GM12891 (cell line): ENCODE results near the gene STIM1.

Experiments
- PAX5 ChIP-seq: IDR thresholded peaks from 2 replicates; pipeline ENCODE4 v1.6.1; 2011; ENCODE audit warnings: low read length, moderate library complexity, mild to moderate bottlenecking; ENCODE audit not compliant: insufficient read depth, severe bottlenecking
- POLR2A ChIP-seq: IDR thresholded peaks from 2 replicates; pipeline ENCODE4 v1.6.1; 2011; ENCODE audit warnings: low read depth, low read length, control low read depth
- POLR2AphosphoS5 ChIP-seq: IDR thresholded peaks from 2 replicates; pipeline ENCODE4 v1.6.1; 2011; ENCODE audit warnings: low read depth, low read length, control low read depth
- POU2F2 ChIP-seq: IDR thresholded peaks from 2 replicates; pipeline ENCODE4 v1.6.1; 2011; ENCODE audit warnings: low read depth, mild to moderate bottlenecking, control low read depth, low read length, moderate library complexity
- SPI1 ChIP-seq: IDR thresholded peaks from 2 replicates; pipeline ENCODE4 v1.6.1; 2011; ENCODE audit warnings: low read depth, low read length, control low read depth
- TAF1 ChIP-seq: IDR thresholded peaks from 2 replicates; pipeline ENCODE4 v1.6.1; 2011; ENCODE audit warnings: low read depth, low read length, control low read depth

DNA sequence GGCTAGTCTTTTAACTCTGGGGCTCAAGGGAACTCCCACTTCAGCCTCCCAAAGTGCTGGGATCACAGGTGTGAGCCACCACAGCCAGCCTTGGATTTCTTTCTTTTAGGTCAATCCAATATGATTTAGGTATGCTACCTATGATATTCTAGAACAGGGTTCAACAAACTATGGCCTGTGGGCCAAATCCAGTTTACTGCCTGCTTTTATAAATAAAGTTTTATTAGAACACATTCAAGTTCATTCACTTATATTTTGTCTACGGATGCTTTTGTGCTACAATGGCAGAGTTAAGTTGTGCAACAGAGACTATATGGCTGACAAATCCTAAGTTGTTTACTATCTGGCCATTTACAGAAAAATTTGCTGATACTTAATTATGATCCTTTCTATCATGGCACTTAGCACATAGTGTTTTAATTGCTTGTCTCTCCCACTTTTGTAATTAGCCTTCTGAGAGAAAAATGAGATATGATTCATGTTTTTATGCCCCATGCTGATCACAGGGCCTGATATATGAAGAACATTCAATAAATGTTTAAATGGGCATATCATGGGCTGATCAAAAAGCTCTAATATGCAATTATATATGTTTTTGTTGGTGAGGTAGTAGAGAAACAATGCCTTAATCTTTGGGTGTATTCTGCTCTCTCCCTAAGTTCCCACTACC, 109.6 kb downstream of the STIM1 start:
- TF ChIP-seq POLR2A (no peak), TAF1 (no peak), POLR2AphosphoS5 (no peak), PAX5 (no peak), SPI1 (no peak), POU2F2 (no peak)
